H9 (cell line): ENCODE data around the gene ARHGEF9. TPM values are rescaled to one million over a fixed set of nuclear protein-coding genes. Genes with fewer than 3 reads are reported as not detected.

ENCODE experiments used
- DNase-seq: peaks from one replicate; pipeline ENCODE4 v3.0.0-alpha.2; 2017
- H2AFZ ChIP-seq: one replicate; pipeline ENCODE4 v1.6.1; 2013; ENCODE audit warnings: mild to moderate bottlenecking, low read length, control low read depth, moderate library complexity
- H2AK5ac ChIP-seq: 2 replicates; pipeline ENCODE4 v1.6.1; 2013; ENCODE audit warnings: low read length, control low read depth, mixed read lengths; ENCODE audit not compliant: insufficient read length
- H2BK120ac ChIP-seq: one replicate; pipeline ENCODE4 v1.6.1; 2013; ENCODE audit warnings: low read depth, mild to moderate bottlenecking, low read length, control low read depth, inconsistent platforms; ENCODE audit not compliant: poor library complexity, severe bottlenecking
- H2BK12ac ChIP-seq: 2 replicates; pipeline ENCODE4 v1.6.1; 2013; ENCODE audit warnings: low read length, control low read depth, mixed read lengths, low read depth; ENCODE audit not compliant: insufficient read length
- H2BK15ac ChIP-seq: 2 replicates; pipeline ENCODE4 v1.6.1; 2013; ENCODE audit warnings: low read depth, low read length, control low read depth
- H2BK20ac ChIP-seq: one replicate; pipeline ENCODE4 v1.6.1; 2013; ENCODE audit warnings: low read depth, mild to moderate bottlenecking, low read length, control low read depth, inconsistent platforms; ENCODE audit not compliant: poor library complexity, severe bottlenecking
- H2BK5ac ChIP-seq: 2 replicates; pipeline ENCODE4 v1.6.1; 2013; ENCODE audit warnings: low read length, control low read depth, mixed read lengths; ENCODE audit not compliant: insufficient read length
- H3K14ac ChIP-seq: 2 replicates; pipeline ENCODE4 v1.6.1; 2013; ENCODE audit warnings: low read length, control low read depth; ENCODE audit not compliant: insufficient read depth
- H3K18ac ChIP-seq: 2 replicates; pipeline ENCODE4 v1.6.1; 2013; ENCODE audit warnings: low read depth, mild to moderate bottlenecking, mixed read lengths, low read length, control low read depth; ENCODE audit not compliant: insufficient read length
- H3K23ac ChIP-seq: 2 replicates; pipeline ENCODE4 v1.6.1; 2013; ENCODE audit warnings: low read length, control low read depth, mixed read lengths, low read depth; ENCODE audit not compliant: insufficient read length
- H3K23me2 ChIP-seq: 2 replicates; pipeline ENCODE4 v1.6.1; 2013; ENCODE audit warnings: low read depth, mild to moderate bottlenecking, mixed read lengths, low read length, control low read depth; ENCODE audit not compliant: insufficient read length, poor library complexity, severe bottlenecking
- H3K27ac ChIP-seq: 2 replicates; pipeline ENCODE4 v1.5.1; 2013; ENCODE audit warnings: low read length, control low read depth, mixed read lengths, low read depth; ENCODE audit not compliant: insufficient read length
- H3K27me3 ChIP-seq: 2 replicates; pipeline ENCODE4 v1.6.1; 2013; ENCODE audit warnings: low read length, control low read depth, inconsistent platforms; ENCODE audit not compliant: insufficient read depth
- H3K4ac ChIP-seq: 2 replicates; pipeline ENCODE4 v1.6.1; 2013; ENCODE audit warnings: low read depth, mild to moderate bottlenecking, control low read depth, inconsistent platforms, low read length, moderate library complexity
- H3K4me1 ChIP-seq: 2 replicates; pipeline ENCODE4 v1.6.1; 2013; ENCODE audit warnings: low read length, control low read depth, inconsistent platforms; ENCODE audit not compliant: insufficient read depth
- H3K4me2 ChIP-seq: 2 replicates; pipeline ENCODE4 v1.6.1; 2013; ENCODE audit warnings: low read length, control low read depth, mixed read lengths; ENCODE audit not compliant: insufficient read length, insufficient read depth
- H3K56ac ChIP-seq: 2 replicates; pipeline ENCODE4 v1.6.1; 2013; ENCODE audit warnings: low read depth, mild to moderate bottlenecking, mixed read lengths, low read length, control low read depth; ENCODE audit not compliant: insufficient read length
- H3K79me1 ChIP-seq: 2 replicates; pipeline ENCODE4 v1.6.1; 2013; ENCODE audit warnings: low read depth, mild to moderate bottlenecking, moderate library complexity, low read length, control low read depth, inconsistent platforms; ENCODE audit not compliant: insufficient read depth, poor library complexity, severe bottlenecking
- H3K79me2 ChIP-seq: 2 replicates; pipeline ENCODE4 v1.6.1; 2013; ENCODE audit warnings: low read length, control low read depth, inconsistent platforms; ENCODE audit not compliant: insufficient read depth
- H3K9ac ChIP-seq: 2 replicates; pipeline ENCODE4 v1.6.1; 2013; ENCODE audit warnings: low read length, control low read depth, mixed read lengths; ENCODE audit not compliant: insufficient read length; ENCODE audit errors: extremely low read depth
- H3K9me3 ChIP-seq: one replicate; pipeline ENCODE4 v1.6.1; 2013; ENCODE audit warnings: low read depth, low read length, inconsistent platforms; ENCODE audit not compliant: control insufficient read depth
- H3T11ph ChIP-seq: one replicate; pipeline ENCODE4 v1.6.1; 2013; ENCODE audit warnings: mild to moderate bottlenecking, low read length, control low read depth, inconsistent platforms
- H4K20me1 ChIP-seq: one replicate; pipeline ENCODE4 v1.6.1; 2013; ENCODE audit not compliant: control insufficient read depth, insufficient read length, insufficient read depth
- H4K5ac ChIP-seq: 2 replicates; pipeline ENCODE4 v1.6.1; 2013; ENCODE audit warnings: low read depth, mild to moderate bottlenecking, mixed read lengths, low read length, control low read depth; ENCODE audit not compliant: insufficient read length
- H4K8ac ChIP-seq: replicated peaks from 2 replicates; pipeline ENCODE4 v1.6.1; 2013; ENCODE audit warnings: low read length, control low read depth, mixed read lengths, low read depth; ENCODE audit not compliant: insufficient read length
- H4K91ac ChIP-seq: 2 replicates; pipeline ENCODE4 v1.6.1; 2013; ENCODE audit warnings: low read depth, mild to moderate bottlenecking, moderate library complexity, mixed read lengths, low read length, control low read depth; ENCODE audit not compliant: insufficient read length
- H3K27ac Mint-ChIP-seq, 3 experiments: 2 replicates in 2 of 3; 3 replicates in 1 of 3; pipeline ENCODE4 v1.8.0; 2020 to 2021; ENCODE audit warnings: mixed read lengths in 3 of 3, mild to moderate bottlenecking in 1 of 3, moderate library complexity in 1 of 3
- H3K27me3 Mint-ChIP-seq: 2 replicates; pipeline ENCODE4 v1.8.0; 2021; ENCODE audit warnings: low read depth, mild to moderate bottlenecking, moderate library complexity, mixed read lengths
- H3K36me3 Mint-ChIP-seq, 3 experiments: 2 replicates in 2 of 3; 3 replicates in 1 of 3; pipeline ENCODE4 v1.8.0; 2020 to 2021; ENCODE audit warnings: low read depth in 3 of 3, mixed read lengths in 3 of 3; ENCODE audit not compliant: insufficient read depth in 1 of 3
- H3K4me1 Mint-ChIP-seq, 2 experiments: 2 replicates each; pipeline ENCODE4 v1.8.0; 2020; ENCODE audit warnings: mixed read lengths in 2 of 2
- H3K4me3 Mint-ChIP-seq, 2 experiments: 2 replicates in 1 of 2; 3 replicates in 1 of 2; pipeline ENCODE4 v1.8.0; 2020 to 2021; ENCODE audit warnings: mild to moderate bottlenecking in 2 of 2, mixed read lengths in 2 of 2, moderate library complexity in 1 of 2
- H3K9me3 Mint-ChIP-seq, 2 experiments: 2 replicates in 1 of 2; 3 replicates in 1 of 2; pipeline ENCODE4 v1.8.0; 2020; ENCODE audit warnings: mild to moderate bottlenecking in 2 of 2, mixed read lengths in 2 of 2, moderate library complexity in 1 of 2
- WGBS: extraction: QIAGEN DNeasy Blood & Tissue Kit; methylation state at CpG from one replicate; pipeline ENCODE4 v1.1.7; 2013; ENCODE audit warnings: missing lambda C conversion rate, low lambda C conversion rate, mixed read lengths; ENCODE audit not compliant: insufficient read length; ENCODE audit errors: extremely low coverage; 5-methylcytosine and 5-hydroxymethylcytosine counted together
- total RNA-seq: library from RNA; stranded (reverse); gene quantifications from 2 replicates; pipeline ENCODE4 v1.2.1, GENCODE V29; 2021
- TF ChIP-seq, protein P1 (sequence below): fragments of 200-600 bp; sonication (generic); conservative IDR thresholded peaks from 3 replicates; pipeline ENCODE4 v1.8.0; 2021; ENCODE audit warnings: antibody characterized with exemption, mild to moderate bottlenecking

Gene ARHGEF9
- total RNA-seq, 1 experiment from 2014 or later, result 26.4 TPM

DNA sequence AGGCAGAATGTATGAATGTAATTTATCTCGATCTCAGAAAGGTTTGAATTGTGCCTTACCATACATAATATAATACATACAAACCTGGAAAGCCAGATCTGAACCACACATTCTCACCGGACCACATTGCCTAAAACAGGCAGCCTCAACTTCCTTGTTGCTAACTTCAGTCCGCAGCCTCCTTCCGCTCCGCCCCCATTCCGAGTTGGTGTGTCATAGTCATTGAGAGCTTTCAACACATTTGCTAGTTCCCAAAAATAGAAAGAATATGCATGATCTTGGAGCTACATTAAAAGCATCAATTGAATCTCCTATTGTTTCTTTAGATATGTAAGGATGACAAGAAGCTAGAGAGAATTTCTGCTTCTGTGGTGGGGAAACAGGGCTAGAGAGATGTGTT lies 127.2 kb downstream of the ARHGEF9 start:
- no peak overlapping the region for H2BK120ac ChIP-seq
- no peak overlapping the region for H3K27ac ChIP-seq
- no peak overlapping the region for H3K27ac Mint-ChIP-seq
- no peak overlapping the region for H3K23ac ChIP-seq
- no peak overlapping the region for H2AFZ ChIP-seq
- H2AK5ac ChIP-seq, result no peak overlapping the region
- no peak overlapping the region for H2BK15ac ChIP-seq
- no peak overlapping the region for H3K4me3 Mint-ChIP-seq
- no peaks in the 10 kb centered on the region for H3K27me3 ChIP-seq
- H4K91ac ChIP-seq, result no peak overlapping the region
- no peaks in the 10 kb centered on the region; the same call in 1 of the 2 replicates for H3K27me3 Mint-ChIP-seq
- H3K79me2 ChIP-seq, result no peaks in the 10 kb centered on the region
- DNase-seq, result no peak
- no peak overlapping the region for H4K5ac ChIP-seq
- H3K9ac ChIP-seq, result no peak overlapping the region
- no peaks in the 10 kb centered on the region for H3K23me2 ChIP-seq
- no peak overlapping the region for H3K14ac ChIP-seq
- no peaks in the 10 kb centered on the region for H3K4me1 Mint-ChIP-seq
- H4K20me1 ChIP-seq, result no peaks in the 10 kb centered on the region
- TF ChIP-seq, protein P1, sequence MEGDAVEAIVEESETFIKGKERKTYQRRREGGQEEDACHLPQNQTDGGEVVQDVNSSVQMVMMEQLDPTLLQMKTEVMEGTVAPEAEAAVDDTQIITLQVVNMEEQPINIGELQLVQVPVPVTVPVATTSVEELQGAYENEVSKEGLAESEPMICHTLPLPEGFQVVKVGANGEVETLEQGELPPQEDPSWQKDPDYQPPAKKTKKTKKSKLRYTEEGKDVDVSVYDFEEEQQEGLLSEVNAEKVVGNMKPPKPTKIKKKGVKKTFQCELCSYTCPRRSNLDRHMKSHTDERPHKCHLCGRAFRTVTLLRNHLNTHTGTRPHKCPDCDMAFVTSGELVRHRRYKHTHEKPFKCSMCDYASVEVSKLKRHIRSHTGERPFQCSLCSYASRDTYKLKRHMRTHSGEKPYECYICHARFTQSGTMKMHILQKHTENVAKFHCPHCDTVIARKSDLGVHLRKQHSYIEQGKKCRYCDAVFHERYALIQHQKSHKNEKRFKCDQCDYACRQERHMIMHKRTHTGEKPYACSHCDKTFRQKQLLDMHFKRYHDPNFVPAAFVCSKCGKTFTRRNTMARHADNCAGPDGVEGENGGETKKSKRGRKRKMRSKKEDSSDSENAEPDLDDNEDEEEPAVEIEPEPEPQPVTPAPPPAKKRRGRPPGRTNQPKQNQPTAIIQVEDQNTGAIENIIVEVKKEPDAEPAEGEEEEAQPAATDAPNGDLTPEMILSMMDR, result no peak
- H3T11ph ChIP-seq, result no peak overlapping the region
- no peak overlapping the region for H4K8ac ChIP-seq
- H3K56ac ChIP-seq, result no peak overlapping the region
- H3K9me3 Mint-ChIP-seq, result peaks cover 54 to 57% of the 10 kb centered on the region in 2 experiments
- no peaks in the 10 kb centered on the region for H3K79me1 ChIP-seq
- no peaks in the 10 kb centered on the region for H3K4me1 ChIP-seq
- H3K4me2 ChIP-seq, result no peak overlapping the region
- no peak overlapping the region for H3K18ac ChIP-seq
- no peak overlapping the region for H2BK5ac ChIP-seq
- peaks cover 24% of the 10 kb centered on the region for H3K9me3 ChIP-seq
- H2BK20ac ChIP-seq, result no peak overlapping the region
- peaks cover 13 to 28% (median 24%) of the 10 kb centered on the region in 3 experiments for H3K36me3 Mint-ChIP-seq
- H3K4ac ChIP-seq, result no peak overlapping the region
- no peak overlapping the region for H2BK12ac ChIP-seq
- no CpG with 5 or more reads among the region's 6 CpGs for WGBS
